SJSA1 (cell line): Measurements from ENCODE around the gene CABP2. TPM values are rescaled to one million over a fixed set of nuclear protein-coding genes. Genes with fewer than 3 reads are reported as not detected.

ENCODE experiments used
- DNase-seq, 2 experiments: peaks; one replicate each; pipeline ENCODE4 v3.0.0-alpha.2; 2015 to 2020; ENCODE audit warnings: low spot score in 2 of 2, low read depth in 1 of 2
- H3K27ac ChIP-seq: fragments of 250-450 bp; sonication (Bioruptor Pico); 2 replicates; pipeline ENCODE4 v1.5.1; 2020; ENCODE audit warnings: mild to moderate bottlenecking, moderate library complexity
- H3K27me3 ChIP-seq: fragments of 250-450 bp; sonication (Bioruptor Pico); replicated peaks from 2 replicates; pipeline ENCODE4 v1.5.1; 2020; ENCODE audit warnings: mild to moderate bottlenecking, moderate library complexity
- H3K36me3 ChIP-seq: fragments of 250-450 bp; sonication (Bioruptor Pico); 2 replicates; pipeline ENCODE4 v1.5.1; 2020; ENCODE audit warnings: mild to moderate bottlenecking
- H3K4me1 ChIP-seq: fragments of 250-450 bp; sonication (Bioruptor Pico); replicated peaks from 2 replicates; pipeline ENCODE4 v1.6.1; 2021; ENCODE audit warnings: mild to moderate bottlenecking
- H3K4me3 ChIP-seq: fragments of 250-450 bp; sonication (Bioruptor Pico); 2 replicates; pipeline ENCODE4 v1.5.1; 2020; ENCODE audit warnings: mild to moderate bottlenecking
- H3K9me3 ChIP-seq: fragments of 250-450 bp; sonication (Bioruptor Pico); replicated peaks from 2 replicates; pipeline ENCODE4 v1.5.1; 2020; ENCODE audit warnings: mild to moderate bottlenecking
- total RNA-seq: library from RNA; depleted of rRNA; stranded (reverse); fragments of >200 nt; shearing (Covaris generic); gene quantifications from 2 replicates; pipeline ENCODE4 v1.2.3, GENCODE V29; 2014

The CABP2 gene
- total RNA-seq, 1 experiment from 2014 or later, result not detected

GRCh38 chr11:67500831-67501715 lies 22.2 kb downstream of the CABP2 start:
- Histone ChIP-seq H3K36me3 (peaks cover 6% of the 10 kb centered on the region), H3K27ac (no peak overlapping the region), H3K27me3 (no peaks in the 10 kb centered on the region), H3K4me1 (peaks cover 13% of the 10 kb centered on the region), H3K9me3 (no peaks in the 10 kb centered on the region), H3K4me3 (no peak overlapping the region)
- DNase-seq, result peak in 1 of 2 experiments; percentile 45

- no peak for DNase-seq
- H3K9me3 ChIP-seq, result no peaks in the 10 kb centered on the region
- H3K27ac ChIP-seq, result no peak overlapping the region
- H3K4me1 ChIP-seq, result peaks cover 7% of the 10 kb centered on the region
- no peak overlapping the region for H3K4me3 ChIP-seq
- no peaks in the 10 kb centered on the region for H3K27me3 ChIP-seq
- peaks cover under 1% of the 10 kb centered on the region; the same call in 1 of the 2 replicates for H3K36me3 ChIP-seq
These were observed 22.8 kb downstream of the CABP2 start for GRCh38 chr11:67500484-67500821.

- peaks cover 5% of the 10 kb centered on the region; the same call in 1 of the 2 replicates for H3K4me1 ChIP-seq
- no peaks in the 10 kb centered on the region for H3K9me3 ChIP-seq
- H3K27me3 ChIP-seq, result no peaks in the 10 kb centered on the region
- no peak overlapping the region for H3K27ac ChIP-seq
- peak in 1 of 2 experiments; percentile 54 for DNase-seq
- H3K4me3 ChIP-seq, result no peak overlapping the region
- no peaks in the 10 kb centered on the region; the same call in 1 of the 2 replicates for H3K36me3 ChIP-seq
These were observed 23.3 kb downstream of the CABP2 start for GRCh38 chr11:67499808-67500483.

- H3K9me3 ChIP-seq, result no peaks in the 10 kb centered on the region
These were observed 24.7 kb downstream of the CABP2 start for GRCh38 chr11:67498544-67498972.

GRCh38 chr11:67497656-67498291 lies 25.5 kb downstream of the CABP2 start:
- Histone ChIP-seq H3K27me3 (no peaks in the 10 kb centered on the region), H3K4me1 (no peaks in the 10 kb centered on the region), H3K36me3 (peaks cover 7% of the 10 kb centered on the region), H3K9me3 (no peaks in the 10 kb centered on the region), H3K4me3 (no peak overlapping the region), H3K27ac (no peak overlapping the region)
- DNase-seq, result peak in 1 of 2 experiments; percentile 53

More at GRCh38 chr11:67498544-67498972, 24.7 kb downstream of the CABP2 start:
- no peak overlapping the region for H3K4me3 ChIP-seq
- DNase-seq, result no peak
- H3K27ac ChIP-seq, result no peak overlapping the region
- H3K36me3 ChIP-seq, result peaks cover 2% of the 10 kb centered on the region; the same call in 1 of the 2 replicates
- no peaks in the 10 kb centered on the region; the same call in 1 of the 2 replicates for H3K4me1 ChIP-seq
- no peaks in the 10 kb centered on the region for H3K27me3 ChIP-seq

- DNase-seq, result peak in 1 of 2 experiments; percentile 51
- Histone ChIP-seq H3K36me3 (peaks cover 22% of the 10 kb centered on the region), H3K9me3 (no peaks in the 10 kb centered on the region), H3K4me3 (no peak overlapping the region), H3K4me1 (no peaks in the 10 kb centered on the region), H3K27me3 (no peaks in the 10 kb centered on the region), H3K27ac (no peak overlapping the region)
These were observed 27.1 kb downstream of the CABP2 start for GRCh38 chr11:67496113-67496512.

- Histone ChIP-seq H3K27ac (no peak overlapping the region), H3K9me3 (no peaks in the 10 kb centered on the region), H3K4me1 (no peaks in the 10 kb centered on the region), H3K27me3 (no peaks in the 10 kb centered on the region), H3K4me3 (no peak overlapping the region), H3K36me3 (peaks cover 29% of the 10 kb centered on the region)
- DNase-seq, result peak in 1 of 2 experiments; percentile 50
These were observed 27.8 kb downstream of the CABP2 start for GRCh38 chr11:67495234-67496005.

- Histone ChIP-seq H3K9me3 (no peaks in the 10 kb centered on the region), H3K27ac (no peak overlapping the region), H3K27me3 (no peaks in the 10 kb centered on the region), H3K36me3 (peaks cover 37% of the 10 kb centered on the region), H3K4me1 (no peaks in the 10 kb centered on the region), H3K4me3 (no peak overlapping the region)
- peak in 1 of 2 experiments; percentile 59 for DNase-seq
These were observed 28.6 kb downstream of the CABP2 start for GRCh38 chr11:67494371-67495233.

GRCh38 chr11:67493548-67494370 lies 29.5 kb downstream of the CABP2 start:
- Histone ChIP-seq H3K27me3 (no peaks in the 10 kb centered on the region), H3K4me1 (no peaks in the 10 kb centered on the region), H3K9me3 (no peaks in the 10 kb centered on the region), H3K4me3 (no peak overlapping the region), H3K36me3 (peaks cover 45% of the 10 kb centered on the region), H3K27ac (no peak overlapping the region)
- DNase-seq, result no peak

- Histone ChIP-seq H3K36me3 (peaks cover 50% of the 10 kb centered on the region), H3K4me3 (no peak overlapping the region), H3K27me3 (no peaks in the 10 kb centered on the region), H3K9me3 (no peaks in the 10 kb centered on the region), H3K4me1 (no peaks in the 10 kb centered on the region), H3K27ac (no peak overlapping the region)
- DNase-seq, result peak in 1 of 2 experiments; percentile 56
These were observed 30.3 kb downstream of the CABP2 start for GRCh38 chr11:67492801-67493547.

GRCh38 chr11:67492069-67492727 lies 31.0 kb downstream of the CABP2 start:
- no peak overlapping the region for H3K4me3 ChIP-seq
- no peaks in the 10 kb centered on the region for H3K9me3 ChIP-seq
- DNase-seq, result peak in 1 of 2 experiments; percentile 52

More at GRCh38 chr11:67492069-67492727, 31.0 kb downstream of the CABP2 start:
- Histone ChIP-seq H3K27ac (no peak overlapping the region), H3K4me1 (no peaks in the 10 kb centered on the region), H3K36me3 (peaks cover 57% of the 10 kb centered on the region), H3K27me3 (no peaks in the 10 kb centered on the region)
